ENCODE results near the gene HMCN2. TPM values are rescaled to one million over a fixed set of nuclear protein-coding genes. Genes with fewer than 3 reads are reported as not detected.

HMCN2 gene
- total RNA-seq, 4 donors from 2014 or later, result 1.8 to 46.7 (median 24.4) TPM

- Histone ChIP-seq H3K36me3 (no peaks in the 10 kb centered on the region), H3K4me3 (no peak overlapping the region), H3K4me1 (peaks cover 6 to 23% of the 10 kb centered on the region in 2 donors), H3K27ac (peak overlapping the region; percentile 82 to 83), H3K27me3 (no peaks in the 10 kb centered on the region), H3K9me3 (no peaks in the 10 kb centered on the region)
- peak in 1 of 2 donors; percentile 41 for DNase-seq
- intact Hi-C loops (cut with DNase I; ENCODE audit: low total_unique reads), result no loop called here
- TF ChIP-seq POLR2A (IDR thresholded peaks at IDR 0.05) (no peak), CTCF (IDR thresholded peaks at IDR 0.05) (peak in 3 of 4 experiments; percentile 9 to 30 (median 15))
These were observed 61.7 kb downstream of the HMCN2 start for GRCh38 chr9:130327070-130327780.

GRCh38 chr9:130327781-130328348, 62.3 kb downstream of the HMCN2 start:
- H3K27me3 ChIP-seq, result no peaks in the 10 kb centered on the region
- no peaks in the 10 kb centered on the region for H3K9me3 ChIP-seq
- peaks cover 6 to 23% of the 10 kb centered on the region in 2 donors for H3K4me1 ChIP-seq
- peak in 1 of 4 experiments; percentile 10 for TF ChIP-seq CTCF (IDR thresholded peaks at IDR 0.05)
- TF ChIP-seq POLR2A (IDR thresholded peaks at IDR 0.05), result no peak
- no peak overlapping the region for H3K4me3 ChIP-seq
- H3K36me3 ChIP-seq, result no peaks in the 10 kb centered on the region
- peak; percentile 90 to 91 for DNase-seq
- H3K27ac ChIP-seq, result peak overlapping the region; percentile 82 to 83
- intact Hi-C loops (cut with DNase I; ENCODE audit: low total_unique reads), result no loop called here

- no peak overlapping the region for H3K4me3 ChIP-seq
- TF ChIP-seq CTCF (IDR thresholded peaks at IDR 0.05) (no peak), POLR2A (IDR thresholded peaks at IDR 0.05) (peak in 1 of 2 donors; percentile 17)
- H3K27ac ChIP-seq, result peak overlapping the region; percentile 82 to 83
- H3K27me3 ChIP-seq, result no peaks in the 10 kb centered on the region
- no peaks in the 10 kb centered on the region for H3K36me3 ChIP-seq
- no peaks in the 10 kb centered on the region for H3K9me3 ChIP-seq
- intact Hi-C loops (cut with DNase I; ENCODE audit: low total_unique reads), result no loop called here
- H3K4me1 ChIP-seq, result peaks cover 6 to 23% of the 10 kb centered on the region in 2 donors
- peak; percentile 86 to 92 for DNase-seq
These were observed 62.8 kb downstream of the HMCN2 start for GRCh38 chr9:130328349-130328801.

- H3K27me3 ChIP-seq, result no peaks in the 10 kb centered on the region
- peak overlapping the region; percentile 80 to 82 for H3K27ac ChIP-seq
- DNase-seq, result no peak
- TF ChIP-seq CTCF (IDR thresholded peaks at IDR 0.05) (no peak), POLR2A (IDR thresholded peaks at IDR 0.05) (no peak)
- H3K4me1 ChIP-seq, result peaks cover 6 to 23% of the 10 kb centered on the region in 2 donors
- no peaks in the 10 kb centered on the region for H3K36me3 ChIP-seq
- H3K4me3 ChIP-seq, result no peak overlapping the region
- intact Hi-C loops (cut with DNase I; ENCODE audit: low total_unique reads), result no loop called here
- no peaks in the 10 kb centered on the region for H3K9me3 ChIP-seq
These were observed 63.5 kb downstream of the HMCN2 start for GRCh38 chr9:130329061-130329460.

GRCh38 chr9:130330202-130330862, 64.8 kb downstream of the HMCN2 start:
- peak overlapping the region; percentile 80 to 82 for H3K27ac ChIP-seq
- H3K4me3 ChIP-seq, result no peak overlapping the region
- TF ChIP-seq CTCF (IDR thresholded peaks at IDR 0.05) (no peak), POLR2A (IDR thresholded peaks at IDR 0.05) (no peak)
- H3K27me3 ChIP-seq, result no peaks in the 10 kb centered on the region
- no peak for DNase-seq
- intact Hi-C loops (cut with DNase I; ENCODE audit: low total_unique reads), result no loop called here
- peaks cover 6 to 23% of the 10 kb centered on the region in 2 donors for H3K4me1 ChIP-seq
- H3K36me3 ChIP-seq, result no peaks in the 10 kb centered on the region
- no peaks in the 10 kb centered on the region for H3K9me3 ChIP-seq

Measured in uterus (tissue), 4 donors.